Stomach smooth muscle (tissue), 2 donors: ENCODE measurements around the gene FAM20B.

ENCODE experiments used
- H3K27ac ChIP-seq: one replicate; pipeline ENCODE4 v1.7.0; 2013; ENCODE audit warnings: mild to moderate bottlenecking, low read length, inconsistent platforms
- H3K27me3 ChIP-seq, 2 donors: one replicate each; pipeline ENCODE4 v1.7.0; 2013; ENCODE audit warnings: low read length in 2 of 2; ENCODE audit not compliant: insufficient read depth in 2 of 2, control insufficient read depth in 1 of 2
- H3K36me3 ChIP-seq, 2 donors: one replicate each; pipeline ENCODE4 v1.7.0; 2013; ENCODE audit warnings: low read length in 2 of 2; ENCODE audit not compliant: control insufficient read depth in 2 of 2, insufficient read depth in 2 of 2
- H3K4me1 ChIP-seq: one replicate; pipeline ENCODE4 v1.7.0; 2013; ENCODE audit warnings: low read length; ENCODE audit not compliant: control insufficient read depth, insufficient read depth
- H3K4me3 ChIP-seq, 2 donors: one replicate each; pipeline ENCODE4 v1.7.0; 2013; ENCODE audit warnings: low read length in 2 of 2
- H3K9ac ChIP-seq, 2 donors: one replicate each; pipeline ENCODE4 v1.7.0; 2013; ENCODE audit warnings: low read length in 2 of 2, mild to moderate bottlenecking in 1 of 2
- H3K9me3 ChIP-seq, 2 donors: one replicate each; pipeline ENCODE4 v1.7.0; 2013; ENCODE audit warnings: low read length in 2 of 2; ENCODE audit not compliant: control insufficient read depth in 2 of 2
- donor health status: healthy.
- donor health status: Pancreatic carcinoma.

Gene FAM20B

GRCh38 chr1:179052776-179053175 lies 27.1 kb downstream of the FAM20B start:
- Histone ChIP-seq H3K36me3 (peaks cover 21% of the 10 kb centered on the region in 2 donors), H3K9me3 (no peaks in the 10 kb centered on the region)

GRCh38 chr1:179053486-179053885 lies 27.8 kb downstream of the FAM20B start:
- Histone ChIP-seq H3K9me3 (no peaks in the 10 kb centered on the region), H3K4me1 (no peaks in the 10 kb centered on the region), H3K36me3 (peaks cover 21% of the 10 kb centered on the region in 2 donors), H3K27ac (no peak overlapping the region), H3K4me3 (no peak overlapping the region), H3K27me3 (no peaks in the 10 kb centered on the region), H3K9ac (no peak overlapping the region)

More at GRCh38 chr1:179052776-179053175, 27.1 kb downstream of the FAM20B start:
- no peak overlapping the region for H3K27ac ChIP-seq
- H3K27me3 ChIP-seq, result no peaks in the 10 kb centered on the region
- no peak overlapping the region for H3K4me3 ChIP-seq
- H3K9ac ChIP-seq, result no peak overlapping the region
- H3K4me1 ChIP-seq, result no peaks in the 10 kb centered on the region

DNA sequence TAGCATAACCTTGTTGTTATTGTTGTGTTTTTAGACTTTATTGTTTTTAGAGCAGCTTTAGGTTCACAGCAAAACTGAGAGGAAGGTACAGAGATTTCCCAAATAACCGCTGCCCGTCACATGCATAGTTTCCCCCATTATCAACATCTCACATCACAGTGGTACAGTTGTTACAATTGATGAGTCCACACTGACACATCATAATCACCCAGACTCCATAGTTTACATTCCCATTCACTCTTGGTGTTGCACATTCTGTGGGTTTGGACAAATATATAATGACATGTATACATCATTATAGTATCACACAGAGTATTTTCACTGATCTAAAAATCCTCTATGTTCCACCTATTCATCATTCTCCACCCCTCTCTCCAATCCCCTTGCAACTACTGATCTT lies 30.2 kb downstream of the FAM20B start:
- H3K9ac ChIP-seq, result no peak overlapping the region
- H3K27me3 ChIP-seq, result no peaks in the 10 kb centered on the region
- H3K36me3 ChIP-seq, result peaks cover 17 to 18% of the 10 kb centered on the region in 2 donors
- H3K27ac ChIP-seq, result no peak overlapping the region
- no peak overlapping the region for H3K4me3 ChIP-seq
- H3K9me3 ChIP-seq, result no peaks in the 10 kb centered on the region
- no peaks in the 10 kb centered on the region for H3K4me1 ChIP-seq

- peaks cover 17 to 22% of the 10 kb centered on the region in 2 donors for H3K36me3 ChIP-seq
- no peak overlapping the region for H3K4me3 ChIP-seq
- no peaks in the 10 kb centered on the region for H3K27me3 ChIP-seq
- H3K9ac ChIP-seq, result no peak overlapping the region
- no peak overlapping the region for H3K27ac ChIP-seq
- H3K9me3 ChIP-seq, result no peaks in the 10 kb centered on the region
- no peaks in the 10 kb centered on the region for H3K4me1 ChIP-seq
These were observed 33.1 kb downstream of the FAM20B start for GRCh38 chr1:179058487-179059483.

- no peak overlapping the region for H3K4me3 ChIP-seq
- H3K4me1 ChIP-seq, result no peaks in the 10 kb centered on the region
- H3K27ac ChIP-seq, result no peak overlapping the region
- no peaks in the 10 kb centered on the region for H3K9me3 ChIP-seq
- H3K9ac ChIP-seq, result no peak overlapping the region
- peaks cover 23 to 27% of the 10 kb centered on the region in 2 donors for H3K36me3 ChIP-seq
- no peaks in the 10 kb centered on the region for H3K27me3 ChIP-seq
These were observed 35.9 kb downstream of the FAM20B start for GRCh38 chr1:179061360-179062282.

DNA sequence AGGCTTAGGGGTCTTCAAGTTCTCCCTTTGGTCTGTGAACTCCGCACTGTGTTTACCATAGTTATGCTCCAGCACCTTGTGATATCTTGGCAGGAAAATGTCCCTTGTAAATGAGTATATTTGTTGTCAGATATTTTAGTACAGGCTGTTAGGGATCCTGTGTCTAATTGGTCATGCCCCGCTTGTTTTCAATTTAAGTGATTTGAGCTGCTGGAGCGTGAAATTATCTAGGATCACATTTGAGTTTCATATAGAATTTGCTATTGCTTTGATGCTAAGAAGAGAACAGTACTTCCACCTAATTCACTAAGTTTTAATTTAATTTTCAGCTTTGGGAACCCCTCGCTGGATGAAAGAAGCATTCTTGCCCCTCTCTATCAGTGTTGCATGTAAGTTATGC lies 40.8 kb downstream of the FAM20B start:
- no peaks in the 10 kb centered on the region for H3K9me3 ChIP-seq
- H3K9ac ChIP-seq, result no peak overlapping the region
- peaks cover 32 to 33% of the 10 kb centered on the region in 2 donors for H3K36me3 ChIP-seq
- H3K4me3 ChIP-seq, result no peak overlapping the region
- H3K27ac ChIP-seq, result no peak overlapping the region
- H3K27me3 ChIP-seq, result no peaks in the 10 kb centered on the region
- H3K4me1 ChIP-seq, result no peaks in the 10 kb centered on the region

- H3K4me1 ChIP-seq, result peaks cover 11% of the 10 kb centered on the region
- no peak overlapping the region for H3K4me3 ChIP-seq
- no peaks in the 10 kb centered on the region for H3K9me3 ChIP-seq
- no peaks in the 10 kb centered on the region for H3K27me3 ChIP-seq
- no peak overlapping the region for H3K27ac ChIP-seq
- peaks cover 3 to 16% of the 10 kb centered on the region in 2 donors for H3K36me3 ChIP-seq
- H3K9ac ChIP-seq, result no peak overlapping the region
These were observed 51.7 kb downstream of the FAM20B start for GRCh38 chr1:179077396-179077795.

GRCh38 chr1:179079113-179079761 lies 53.5 kb downstream of the FAM20B start:
- Histone ChIP-seq H3K27me3 (no peaks in the 10 kb centered on the region), H3K27ac (no peak overlapping the region), H3K9ac (no peak overlapping the region), H3K9me3 (no peaks in the 10 kb centered on the region), H3K4me3 (no peak overlapping the region), H3K36me3 (peaks cover 0 to under 1% of the 10 kb centered on the region in 2 donors), H3K4me1 (peaks cover 23% of the 10 kb centered on the region)

DNA sequence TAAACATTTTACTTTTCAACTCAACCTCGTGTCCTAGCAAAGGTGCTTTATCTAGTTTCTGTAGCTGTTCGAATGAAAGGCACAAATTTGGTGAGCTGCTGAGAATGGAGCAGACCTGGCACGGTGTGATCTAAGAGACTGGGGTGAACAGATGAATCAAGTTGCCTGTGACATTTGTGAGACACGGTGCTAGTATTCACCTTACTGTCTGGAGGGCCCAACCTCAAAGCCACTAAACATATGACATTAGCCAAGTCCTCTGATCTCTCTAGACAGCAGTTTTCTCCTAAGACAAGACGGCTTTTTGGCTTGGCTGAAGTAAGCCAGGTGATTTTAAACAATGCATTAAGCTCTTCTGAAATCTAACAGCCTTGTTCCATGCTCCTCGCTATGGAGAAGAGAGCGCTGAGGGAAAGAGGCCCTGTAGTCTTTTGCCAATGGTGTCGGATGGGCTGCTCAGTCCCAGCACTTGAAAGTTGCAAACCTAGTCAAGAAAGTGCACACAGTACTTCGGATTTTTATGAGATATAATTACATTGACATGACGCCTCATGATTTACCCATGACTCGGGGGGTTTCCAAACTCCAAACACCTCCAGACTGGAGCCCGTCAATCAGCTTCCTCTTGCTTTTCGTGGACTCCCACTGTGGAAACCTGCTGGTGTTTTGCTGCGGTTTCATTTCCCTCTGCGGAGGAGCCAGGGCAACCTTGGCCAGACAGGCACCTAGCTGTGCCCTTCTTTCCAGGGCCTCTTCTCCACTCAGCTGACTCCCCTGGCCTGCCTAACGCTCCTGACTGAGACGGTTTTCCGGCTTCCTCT lies 55.4 kb downstream of the FAM20B start:
- Histone ChIP-seq H3K9me3 (no peaks in the 10 kb centered on the region), H3K4me1 (peaks cover 23% of the 10 kb centered on the region), H3K27me3 (no peaks in the 10 kb centered on the region), H3K27ac (peak overlapping the region; percentile 75), H3K9ac (peak overlapping the region; percentile 69 to 83), H3K36me3 (peaks cover 2 to 6% of the 10 kb centered on the region in 2 donors), H3K4me3 (peak overlapping the region; percentile 92 to 97)
